ENCODE results near the gene METTL13.

The METTL13 gene

DNA sequence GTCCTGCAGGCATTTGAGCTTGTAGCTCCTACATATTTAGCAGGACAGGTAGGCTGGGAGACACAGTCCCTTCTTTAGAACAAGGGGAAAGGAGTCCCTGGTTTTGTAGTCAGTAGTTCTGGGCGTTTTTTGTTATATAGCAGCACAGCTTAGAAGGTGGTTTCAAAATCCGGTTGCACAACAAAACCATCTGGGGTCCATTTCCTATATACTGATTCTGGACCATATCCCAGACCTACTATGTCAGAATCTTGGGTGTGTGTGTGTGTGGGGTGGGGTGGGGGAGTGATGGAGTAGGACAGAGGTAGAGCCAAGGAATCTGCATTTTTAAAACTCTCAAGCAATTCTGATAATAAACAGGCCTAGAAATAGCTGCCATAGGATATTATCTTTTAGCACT is 21.6 kb downstream of the METTL13 start:
- no peak for DNase-seq (ENCODE audit: low spot score)

DNA sequence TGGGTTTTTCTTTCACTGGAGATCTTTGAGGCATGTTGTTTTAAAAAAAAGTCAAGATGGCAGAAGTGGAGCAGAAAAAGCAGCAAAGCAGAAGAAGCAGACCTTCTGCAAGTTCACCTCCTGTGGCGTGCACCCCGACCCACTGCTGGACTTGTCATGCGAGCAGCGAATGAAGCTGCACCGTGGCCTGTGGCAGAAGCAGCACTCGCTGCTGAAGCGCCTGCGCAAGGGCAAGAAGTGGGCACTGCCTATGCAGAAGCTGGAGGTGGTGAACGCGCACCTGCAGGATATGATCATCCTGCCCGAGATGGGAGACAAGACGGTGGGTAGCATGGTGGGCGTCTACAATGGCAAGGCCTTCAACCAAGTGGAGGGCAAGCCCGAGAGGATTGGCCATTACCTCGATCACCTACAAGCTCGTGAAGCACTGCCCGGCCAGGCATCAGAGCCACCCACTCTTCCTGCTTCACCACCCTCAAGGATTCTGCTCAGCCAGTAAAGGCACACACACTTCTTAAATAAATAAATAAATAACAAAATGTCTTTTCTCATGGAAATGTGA is 22.1 kb downstream of the METTL13 start:
- DNase-seq (ENCODE audit: low spot score): no peak

- DNase-seq (ENCODE audit: low spot score): no peak
These were observed 24.1 kb downstream of the METTL13 start for GRCh38 chr1:171805395-171806115.

DNA sequence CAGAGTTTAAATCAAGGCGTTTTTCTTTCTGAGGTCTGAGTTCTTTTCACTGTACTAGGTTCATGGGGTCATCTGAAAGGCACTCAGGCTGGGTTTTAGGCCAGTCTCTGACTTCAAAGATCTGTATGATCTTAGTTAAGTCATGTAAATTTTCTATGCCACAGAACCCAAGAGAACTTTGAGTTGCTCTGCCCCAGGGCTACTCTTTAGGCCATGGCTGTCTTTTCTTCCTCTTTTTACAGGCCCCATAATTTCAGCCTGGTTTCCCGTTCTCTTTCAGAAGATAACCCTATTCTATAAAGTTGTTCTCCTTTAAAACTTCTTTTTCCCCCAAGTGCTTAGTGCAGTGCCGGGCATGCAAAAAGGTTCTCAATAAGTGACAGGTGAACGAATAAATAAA is 26.1 kb downstream of the METTL13 start:
- DNase-seq (ENCODE audit: low spot score): no peak

- DNase-seq (ENCODE audit: low spot score): no peak
These were observed 28.4 kb downstream of the METTL13 start for GRCh38 chr1:171809834-171810233.

GRCh38 chr1:171811672-171812071 is 30.2 kb downstream of the METTL13 start:
- DNase-seq (ENCODE audit: low spot score): no peak

GRCh38 chr1:171814692-171815091 is 33.2 kb downstream of the METTL13 start:
- DNase-seq (ENCODE audit: low spot score): no peak

DNA sequence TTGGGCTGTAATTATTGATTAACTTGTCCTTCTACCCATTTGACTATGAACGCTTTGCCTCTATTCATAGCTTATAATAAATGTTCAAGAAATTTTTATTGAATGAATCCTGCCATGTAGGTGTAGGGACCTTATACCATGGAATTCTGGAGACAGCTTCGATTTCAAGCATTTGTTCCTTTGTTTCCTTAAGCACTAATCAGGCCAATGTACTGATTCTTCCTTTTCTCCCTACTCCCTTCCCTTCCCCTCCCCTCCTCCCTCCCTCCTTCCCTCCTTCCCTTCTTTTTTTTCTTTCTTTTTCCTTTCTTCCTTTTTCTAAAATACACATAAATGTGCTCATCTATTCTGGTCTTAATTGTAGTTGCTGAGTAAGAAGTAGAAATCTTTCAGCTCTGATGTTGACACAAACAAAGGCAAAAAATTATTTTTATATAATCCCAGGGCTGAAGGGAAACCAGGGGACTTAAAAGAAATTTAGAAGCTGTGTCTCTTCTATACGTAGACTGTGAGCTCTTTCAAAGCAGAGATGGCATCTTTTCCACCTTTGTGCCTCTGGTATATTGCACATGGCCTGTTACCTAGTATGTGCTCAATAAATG is 34.9 kb downstream of the METTL13 start:
- DNase-seq (ENCODE audit: low spot score): no peak

DNA sequence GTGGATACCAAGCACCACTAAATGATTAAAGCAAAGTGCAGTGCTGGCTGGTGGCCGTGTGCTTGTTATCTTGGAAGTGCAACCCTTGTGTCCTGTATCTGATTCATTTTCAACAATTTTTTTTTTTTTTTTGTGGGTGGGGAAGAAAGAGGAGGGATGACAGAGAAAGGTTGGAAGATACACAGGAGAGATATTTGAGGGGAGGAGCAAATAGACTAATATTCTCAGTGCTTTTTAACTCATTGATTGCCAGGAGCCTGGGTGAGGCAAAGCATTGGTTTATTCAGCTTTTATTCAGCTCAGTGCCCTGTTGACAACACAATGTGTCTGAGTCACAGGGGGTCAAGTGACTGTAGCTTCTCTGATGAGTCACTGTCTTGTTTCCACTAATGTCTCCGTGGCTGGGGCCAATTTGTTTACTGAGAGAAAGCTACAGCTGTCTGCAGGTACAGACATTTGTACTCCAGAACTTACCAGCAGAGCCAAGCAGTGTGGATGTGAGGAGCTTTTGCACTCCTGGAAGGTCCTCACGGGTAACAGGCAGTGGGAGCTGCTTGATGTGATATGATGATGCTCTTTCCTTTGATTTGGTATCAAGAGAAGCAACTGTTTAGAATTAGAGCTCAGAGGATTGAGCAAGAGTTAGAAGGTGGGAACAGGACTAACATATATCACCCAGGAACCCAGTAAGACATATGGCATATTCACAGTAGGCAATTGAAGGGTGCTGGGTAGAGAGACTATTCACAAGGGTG is 36.2 kb downstream of the METTL13 start:
- no peak for DNase-seq (ENCODE audit: low spot score)

- no peak for DNase-seq (ENCODE audit: low spot score)
These were observed 38.5 kb downstream of the METTL13 start for GRCh38 chr1:171819946-171820345.

DNA sequence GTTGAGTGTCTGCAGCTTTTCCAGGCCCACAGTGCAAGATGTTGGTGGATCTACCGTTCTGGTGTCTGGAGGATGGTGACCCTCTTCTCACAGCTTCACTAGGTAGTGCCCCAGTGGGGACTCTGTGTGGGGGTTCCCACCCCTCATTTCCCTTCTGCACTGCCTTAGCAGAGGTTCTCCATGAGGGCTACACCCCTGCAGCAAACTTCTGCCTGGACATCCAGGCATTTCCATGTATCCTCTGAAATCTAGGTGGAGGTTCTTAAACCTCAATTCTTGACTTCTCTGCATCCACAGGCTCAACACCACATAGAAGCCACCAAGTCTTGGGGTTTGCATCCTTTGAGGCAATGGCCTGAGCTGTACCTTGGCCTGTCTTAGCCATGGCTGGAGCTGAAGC is 45.5 kb downstream of the METTL13 start:
- DNase-seq (ENCODE audit: low spot score): no peak

DNA sequence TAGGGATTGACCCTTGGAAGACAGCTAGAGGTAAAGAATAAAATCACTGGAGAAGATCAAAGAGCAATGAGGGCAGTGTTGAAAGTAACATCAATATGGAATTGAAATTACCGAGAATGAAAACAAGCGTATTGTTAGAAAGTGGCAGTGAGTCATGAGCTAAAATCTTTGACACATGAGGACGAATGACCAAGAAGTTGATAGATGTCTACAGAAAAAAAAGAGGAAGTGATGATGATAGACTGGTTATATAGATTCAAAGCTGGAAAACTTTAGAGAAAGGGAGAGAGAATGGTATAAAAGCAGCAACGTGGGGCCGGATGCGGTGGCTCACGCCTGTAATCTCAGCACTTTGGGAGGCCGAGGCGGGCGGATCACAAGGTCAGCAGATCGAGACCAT is 47.3 kb downstream of the METTL13 start:
- DNase-seq (ENCODE audit: low spot score): no peak

DNA sequence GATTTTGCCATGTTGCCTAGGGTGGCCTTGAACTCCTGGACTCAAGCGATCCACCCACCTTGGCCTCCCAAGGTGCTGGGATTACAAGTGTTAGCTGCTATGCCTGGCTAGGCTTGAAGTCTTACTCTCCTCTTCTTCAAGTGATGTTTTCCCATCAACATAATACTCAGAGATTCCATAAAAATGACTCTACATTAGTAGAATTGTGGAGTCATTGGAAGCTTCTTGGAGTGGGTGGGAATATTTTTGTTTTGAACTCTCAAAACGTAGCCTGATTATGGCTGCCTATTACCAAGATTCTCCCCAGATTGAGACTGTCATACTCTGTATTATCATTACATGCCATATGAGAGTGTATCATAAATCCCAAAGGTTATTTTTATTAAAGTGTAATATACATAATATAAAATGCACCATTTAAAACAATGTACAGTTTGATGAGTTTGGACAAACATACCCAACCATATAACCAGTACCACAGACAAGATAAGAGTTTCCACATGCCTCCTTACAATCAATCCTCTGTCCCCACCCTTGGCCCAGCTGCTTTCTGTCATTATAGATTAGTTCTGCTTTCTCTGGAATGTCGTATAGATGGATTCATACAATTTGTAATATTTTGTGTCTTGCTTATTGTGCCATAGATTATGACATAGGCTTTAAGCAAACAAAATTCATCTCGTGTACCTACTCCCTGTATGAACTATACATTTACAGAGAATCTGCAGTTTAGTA is 51.8 kb downstream of the METTL13 start:
- DNase-seq (ENCODE audit: low spot score): no peak

DNA sequence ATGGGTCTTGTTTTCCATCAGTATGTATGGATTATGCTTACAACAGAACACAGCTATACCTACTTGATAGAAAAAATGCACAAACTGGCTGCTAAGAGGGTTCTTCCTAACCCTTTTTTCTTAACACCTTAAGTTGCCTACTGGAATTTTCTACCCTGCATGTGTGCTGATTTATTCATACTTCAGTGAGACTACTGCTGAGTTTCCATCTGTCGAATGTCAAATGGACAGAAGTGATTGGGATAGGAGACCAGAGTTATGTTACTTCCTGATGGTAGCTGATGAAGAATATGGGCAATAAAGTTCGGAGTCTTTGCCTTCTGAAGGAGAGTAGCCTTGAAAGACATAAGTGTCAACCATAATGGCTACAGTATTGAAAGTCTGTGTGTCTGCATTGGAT is 53.4 kb downstream of the METTL13 start:
- no peak for DNase-seq (ENCODE audit: low spot score)

DNA sequence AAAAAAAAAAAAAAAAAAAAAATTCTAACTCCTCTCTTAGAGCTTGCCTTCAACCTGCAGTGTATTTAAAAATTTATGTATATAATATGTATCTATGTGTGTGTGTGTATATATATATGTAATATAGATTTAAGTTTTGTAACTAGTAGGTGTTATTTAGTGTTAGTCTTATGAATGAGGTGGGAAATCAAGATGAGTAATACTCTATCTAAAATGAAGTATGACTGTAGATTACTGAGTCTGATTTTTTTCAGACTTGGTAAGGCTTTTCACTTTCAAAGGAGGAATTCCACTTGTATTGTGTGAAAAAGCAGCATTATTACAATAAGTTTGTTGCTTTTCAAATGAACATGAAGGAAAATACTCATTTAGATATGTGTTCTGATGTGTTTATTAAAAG is 54.4 kb downstream of the METTL13 start:
- DNase-seq (ENCODE audit: low spot score): no peak

GRCh38 chr1:171841050-171841910 is 59.8 kb downstream of the METTL13 start, which contains the start of gene DNM3:
TSS of gene DNM3 (plus strand) at chr1:171841498. CDS start at chr1:171841657, 159 bp downstream.
- DNase-seq (ENCODE audit: low spot score): peak; percentile 75

GRCh38 chr1:171841931-171842761 is 60.7 kb downstream of the METTL13 start:
- DNase-seq (ENCODE audit: low spot score): no peak

GRCh38 chr1:171844381-171844780 is 62.9 kb downstream of the METTL13 start:
- no peak for DNase-seq (ENCODE audit: low spot score)

DNA sequence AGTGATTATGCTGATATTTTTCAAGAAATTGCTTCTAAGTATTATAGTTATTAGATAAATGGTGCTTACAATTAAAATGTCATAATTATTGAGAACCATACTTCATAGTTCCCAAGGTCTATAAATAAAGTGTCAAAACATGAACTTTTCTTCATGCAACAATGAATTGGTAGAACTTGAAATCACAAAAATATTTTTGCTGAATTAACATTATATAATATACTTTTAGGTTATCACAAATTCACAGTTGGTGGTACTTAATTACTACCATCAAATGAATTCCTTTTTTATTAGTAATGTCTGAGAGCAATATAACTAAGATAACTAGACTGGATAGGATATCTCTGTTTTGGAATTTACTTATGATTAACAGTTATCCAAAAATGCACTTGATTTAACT is 64.5 kb downstream of the METTL13 start:
- no peak for DNase-seq (ENCODE audit: low spot score)
